Measurements from ENCODE around the gene OSBPL6.
A peak's percentile ranks its signal among the peaks of the same experiment; 100 is the strongest.
"Not testable (repeated sequence)": the region's sequence is repeated elsewhere in the genome, so short reads cannot be mapped to it uniquely, and the experiment has no call there.

The OSBPL6 gene

DNA sequence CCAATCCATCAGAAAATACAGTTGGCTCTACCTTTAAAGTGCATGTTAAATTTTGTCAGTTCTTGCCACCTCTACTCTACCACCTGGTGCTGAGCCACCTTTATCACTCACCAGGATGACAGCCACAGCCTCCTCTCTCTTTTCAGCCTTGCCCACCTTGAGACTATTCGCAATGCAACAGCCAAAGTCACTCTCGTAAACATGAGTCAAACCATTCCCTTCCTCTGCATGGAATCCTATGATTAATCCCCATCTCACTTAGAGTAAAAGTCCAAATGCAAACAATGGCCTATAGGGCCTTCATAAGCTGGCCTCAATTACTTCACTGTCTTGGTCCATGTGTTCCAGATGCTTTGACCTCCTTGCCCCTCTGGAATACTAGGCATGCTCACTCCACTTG, 5.8 kb upstream of the OSBPL6 start:
- no peak overlapping the region for H3K4me3 ChIP-seq (ENCODE audit: low read depth, low read length)
- TF ChIP-seq, protein P1, sequence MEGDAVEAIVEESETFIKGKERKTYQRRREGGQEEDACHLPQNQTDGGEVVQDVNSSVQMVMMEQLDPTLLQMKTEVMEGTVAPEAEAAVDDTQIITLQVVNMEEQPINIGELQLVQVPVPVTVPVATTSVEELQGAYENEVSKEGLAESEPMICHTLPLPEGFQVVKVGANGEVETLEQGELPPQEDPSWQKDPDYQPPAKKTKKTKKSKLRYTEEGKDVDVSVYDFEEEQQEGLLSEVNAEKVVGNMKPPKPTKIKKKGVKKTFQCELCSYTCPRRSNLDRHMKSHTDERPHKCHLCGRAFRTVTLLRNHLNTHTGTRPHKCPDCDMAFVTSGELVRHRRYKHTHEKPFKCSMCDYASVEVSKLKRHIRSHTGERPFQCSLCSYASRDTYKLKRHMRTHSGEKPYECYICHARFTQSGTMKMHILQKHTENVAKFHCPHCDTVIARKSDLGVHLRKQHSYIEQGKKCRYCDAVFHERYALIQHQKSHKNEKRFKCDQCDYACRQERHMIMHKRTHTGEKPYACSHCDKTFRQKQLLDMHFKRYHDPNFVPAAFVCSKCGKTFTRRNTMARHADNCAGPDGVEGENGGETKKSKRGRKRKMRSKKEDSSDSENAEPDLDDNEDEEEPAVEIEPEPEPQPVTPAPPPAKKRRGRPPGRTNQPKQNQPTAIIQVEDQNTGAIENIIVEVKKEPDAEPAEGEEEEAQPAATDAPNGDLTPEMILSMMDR (IDR thresholded peaks at IDR 0.05; ENCODE audit: low read depth, low read length) = no peak

DNA sequence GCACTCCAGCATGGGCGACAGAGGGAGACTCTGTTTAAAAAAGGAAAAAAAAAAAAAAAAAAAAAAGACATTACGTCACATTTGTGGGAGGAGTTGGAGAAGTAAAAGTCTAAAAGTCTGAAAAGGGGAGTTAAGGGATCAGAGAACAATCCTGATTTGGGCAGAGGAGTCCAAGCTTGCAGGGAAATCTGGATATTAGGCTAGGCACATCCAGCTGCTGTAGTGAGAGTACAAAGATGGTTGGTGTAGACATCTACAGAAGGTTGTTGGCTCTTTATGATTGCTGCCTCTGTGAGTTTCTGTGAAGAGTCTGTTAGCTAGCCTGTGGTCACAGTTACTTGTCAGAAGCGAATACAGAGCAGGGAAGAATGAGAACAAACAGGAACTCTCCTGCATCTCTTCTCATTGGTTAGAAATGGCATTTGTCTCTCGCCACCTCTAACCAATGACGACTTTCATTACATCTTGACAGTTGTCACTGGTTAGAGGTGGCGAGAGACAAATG, 3.3 kb upstream of the OSBPL6 start:
- TF ChIP-seq, protein P1 (IDR thresholded peaks at IDR 0.05; ENCODE audit: low read depth, low read length) = no peak
- H3K4me3 ChIP-seq (ENCODE audit: low read depth, low read length) = no peak overlapping the region

DNA sequence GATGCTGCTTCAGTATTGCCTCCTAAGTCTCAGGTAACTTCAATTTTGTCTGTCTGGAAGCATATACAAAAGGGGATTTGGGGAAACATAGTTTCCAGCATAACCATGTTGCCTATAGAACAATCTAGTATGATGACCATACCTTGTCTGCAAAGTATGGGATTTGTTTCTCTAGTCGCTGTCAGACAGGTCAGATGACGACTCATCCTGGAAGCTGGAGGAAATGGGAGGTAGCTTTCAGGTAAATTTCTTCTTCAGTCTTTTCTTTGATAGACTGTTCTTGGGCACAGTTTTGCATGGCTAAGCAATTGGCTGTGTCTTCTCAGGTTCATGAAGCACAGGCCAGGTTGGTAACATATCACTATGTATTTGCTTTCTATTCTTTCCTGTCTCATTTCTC, 2.8 kb upstream of the OSBPL6 start:
- TF ChIP-seq, protein P1 (IDR thresholded peaks at IDR 0.05; ENCODE audit: low read depth, low read length) = no peak
- H3K4me3 ChIP-seq (ENCODE audit: low read depth, low read length) = no peak overlapping the region

DNA sequence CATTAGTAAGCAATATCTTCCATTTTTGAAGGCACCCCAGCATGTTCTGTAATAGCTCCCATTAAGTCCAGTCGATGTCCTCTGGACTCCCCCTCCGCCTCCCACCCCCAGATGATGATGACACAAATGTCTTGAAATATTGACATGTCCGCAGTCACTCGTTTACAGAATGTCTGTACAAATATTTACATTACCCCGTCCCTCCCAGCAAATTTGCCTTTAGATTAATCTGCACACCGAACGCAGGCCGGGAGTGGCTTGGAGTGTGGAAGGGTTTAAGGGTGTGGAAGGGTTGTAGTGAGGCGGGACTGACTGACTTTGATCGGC, 853 bp upstream of the OSBPL6 start:
- peak overlapping the region; percentile 88 for H3K4me3 ChIP-seq (ENCODE audit: low read depth, low read length)
- TF ChIP-seq, protein P1 (IDR thresholded peaks at IDR 0.05; ENCODE audit: low read depth, low read length) = no peak

DNA sequence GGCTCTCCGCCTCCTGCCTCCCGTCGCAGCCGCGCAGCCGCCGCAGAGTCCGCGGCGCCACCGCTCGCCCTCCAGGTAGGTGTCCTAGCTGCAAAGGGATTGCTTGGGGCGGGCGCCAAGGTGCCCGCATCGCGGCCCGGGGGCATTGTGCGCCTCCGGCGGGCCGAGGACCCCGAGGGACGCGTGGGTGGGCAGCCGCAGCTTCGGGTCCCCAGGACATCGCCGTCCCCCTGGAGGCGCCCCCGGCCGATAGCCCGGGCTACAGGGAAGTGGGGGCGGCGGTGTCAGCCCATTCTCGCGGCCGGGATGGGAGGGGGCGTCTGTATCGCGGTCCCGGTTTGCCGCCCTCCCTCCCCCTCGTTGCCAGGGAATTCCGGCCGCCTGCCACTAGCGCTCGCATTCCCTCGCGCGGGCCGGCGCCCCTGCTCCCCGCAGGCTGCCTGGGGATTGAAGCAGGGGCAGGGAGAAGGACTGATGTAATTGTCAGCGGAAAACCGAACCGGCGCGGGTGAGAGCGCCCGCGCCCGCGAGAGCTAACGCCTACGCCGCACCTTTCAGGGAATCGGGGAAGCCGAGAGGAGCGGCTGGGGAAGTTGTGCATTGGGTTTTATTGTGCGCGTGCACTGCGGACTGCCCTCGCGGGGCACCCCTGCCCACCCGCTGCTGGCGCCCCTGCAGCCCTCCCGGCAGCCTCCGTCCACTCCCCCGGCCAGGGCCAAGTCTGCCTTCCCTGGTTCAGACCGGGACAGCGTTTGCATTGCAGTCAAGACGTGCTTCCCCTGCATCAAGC, 483 bp downstream of the OSBPL6 start:
- TF ChIP-seq, protein P1 (IDR thresholded peaks at IDR 0.05; ENCODE audit: low read depth, low read length) = no peak
- peak overlapping the region; percentile 88 for H3K4me3 ChIP-seq (ENCODE audit: low read depth, low read length)

DNA sequence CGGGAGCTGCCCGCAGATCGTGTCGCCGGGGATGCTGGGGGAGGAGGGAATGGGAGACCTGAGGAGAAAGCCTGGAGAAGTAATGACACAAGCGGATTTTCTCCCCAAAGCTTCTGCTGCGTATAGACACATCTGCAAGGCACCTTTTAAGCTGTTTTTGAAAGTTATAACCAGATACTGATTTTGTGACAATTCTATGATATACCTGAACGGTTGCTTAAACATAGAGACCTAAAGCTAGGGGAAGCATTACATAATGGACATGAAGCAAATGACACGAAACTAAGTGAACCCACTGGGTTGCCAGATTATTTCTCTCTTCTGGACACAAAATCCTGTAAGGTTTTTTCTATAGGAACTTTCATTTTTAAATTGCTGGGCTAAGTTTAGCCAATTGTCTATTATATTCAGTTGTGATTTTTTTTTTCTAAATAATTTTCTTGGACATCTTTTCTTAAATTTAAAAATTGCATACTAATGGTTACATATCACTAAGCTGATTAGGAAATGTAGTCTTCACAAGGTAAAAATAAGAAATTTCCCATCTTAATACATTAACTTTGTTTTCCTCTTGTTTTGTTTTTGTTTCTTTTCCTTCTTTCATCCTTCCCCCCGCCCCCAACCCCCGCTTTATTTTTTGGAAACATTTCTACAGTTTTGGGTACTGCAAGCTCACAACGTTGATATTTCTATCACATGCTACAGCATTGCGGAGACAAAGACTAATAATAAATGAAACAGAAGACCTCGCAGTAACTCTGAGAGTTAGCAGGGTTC, 1.3 kb downstream of the OSBPL6 start:
- peak overlapping the region; percentile 88 for H3K4me3 ChIP-seq (ENCODE audit: low read depth, low read length)
- TF ChIP-seq, protein P1 (IDR thresholded peaks at IDR 0.05; ENCODE audit: low read depth, low read length) = no peak

DNA sequence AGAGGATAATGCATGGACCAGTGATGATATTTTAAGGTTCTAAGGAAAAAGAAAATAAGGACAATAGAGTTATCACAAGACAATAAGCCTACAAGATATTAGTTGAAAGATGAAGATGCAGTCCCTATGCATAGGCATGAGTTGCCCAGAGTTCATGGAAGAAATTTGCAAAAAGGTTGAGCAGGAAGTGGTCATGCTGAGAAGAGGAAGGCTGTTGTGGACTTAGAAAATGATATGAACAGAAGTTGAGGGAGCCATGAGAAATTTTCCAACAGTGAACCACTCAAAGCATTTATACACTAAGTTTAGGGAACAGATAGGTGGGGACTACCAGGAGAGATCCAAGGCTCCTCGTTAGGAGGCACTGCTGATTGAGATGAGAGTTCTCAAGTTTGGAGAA, 3.5 kb downstream of the OSBPL6 start:
- H3K4me3 ChIP-seq (ENCODE audit: low read depth, low read length) = no peak overlapping the region
- TF ChIP-seq, protein P1 (IDR thresholded peaks at IDR 0.05; ENCODE audit: low read depth, low read length) = no peak

DNA sequence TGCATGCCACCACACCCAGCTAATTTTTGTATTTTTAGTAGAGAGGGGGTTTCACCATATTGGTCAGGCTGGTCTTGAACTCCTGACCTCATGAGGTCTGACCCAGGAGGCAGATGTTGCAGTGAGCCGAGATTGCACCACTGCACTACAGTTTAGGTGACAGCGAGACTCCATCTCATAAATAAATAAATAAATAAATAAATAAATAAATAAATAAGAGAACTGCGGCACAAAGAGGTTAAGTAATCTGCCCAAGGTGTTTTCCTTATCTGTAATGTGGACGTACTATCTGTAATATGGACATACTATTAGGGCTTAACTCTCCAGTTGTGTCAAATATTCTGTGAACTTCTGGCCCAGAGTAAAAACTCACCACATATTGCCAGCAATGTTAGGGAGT, 4.1 kb downstream of the OSBPL6 start:
- H3K4me3 ChIP-seq (ENCODE audit: low read depth, low read length) = not testable (repeated sequence)
